ENCODE results near the gene FTO. TPM values are rescaled to one million over a fixed set of nuclear protein-coding genes. Genes with fewer than 3 reads are reported as not detected.

Gene FTO
- total and polyA plus RNA-seq, 2 of the 13 experiments (the other 11 are each of a cell fraction or from before 2014, with no cell fraction given): 41.6 to 55.8 TPM

- POLR2A ChIA-PET: interaction anchor here (1.1 kb wide), 1 partner anchor 10 kb away, joined by 4 read pairs; no protein-coding TSS in a partner anchor
- H3K4me1 ChIP-seq (ENCODE audit: insufficient read depth, low read length): peaks cover 42% of the 10 kb centered on the region
- FAIRE-seq: peak; percentile 44
- no peak for TF ChIP-seq ZFAT (CRISPR knock-in tag; conservative IDR thresholded peaks at IDR 0.05)
- TF ChIP-seq ZNF746 (CRISPR knock-in tag; IDR thresholded peaks at IDR 0.05): no peak
- TF ChIP-seq NRL (CRISPR knock-in tag; IDR thresholded peaks at IDR 0.05; ENCODE audit: borderline replicate concordance): no peak
- no peak for TF ChIP-seq ADNP (CRISPR knock-in tag; IDR thresholded peaks at IDR 0.05)
- TF ChIP-seq SRSF9 (IDR thresholded peaks at IDR 0.05; ENCODE audit: borderline replicate concordance, insufficient read depth, low read depth, low read length, poor library complexity, severe bottlenecking): no peak
- TF ChIP-seq ZNF20 (CRISPR knock-in tag; IDR thresholded peaks at IDR 0.05): no peak
- TF ChIP-seq ZBTB37 (CRISPR knock-in tag; IDR thresholded peaks at IDR 0.05): no peak
- peak; percentile 96 for TF ChIP-seq LCORL (IDR thresholded peaks at IDR 0.05)
- no peak for TF ChIP-seq LCORL (CRISPR knock-in tag; IDR thresholded peaks at IDR 0.05)
- no peak for TF ChIP-seq GATAD2A (CRISPR knock-in tag; IDR thresholded peaks at IDR 0.05)
- no peak for TF ChIP-seq WIZ (CRISPR knock-in tag; IDR thresholded peaks at IDR 0.05)
- no peak for TF ChIP-seq SOX13 (IDR thresholded peaks at IDR 0.05)
- TF ChIP-seq SOX13 (CRISPR knock-in tag; conservative IDR thresholded peaks at IDR 0.05 in 1 of 2, IDR thresholded peaks at IDR 0.05 in 1 of 2): 0 out of 4 replicates have a peak, but pooled peaks of 1 of the 2 experiments have one; percentile 8
- TF ChIP-seq ZSCAN31 (CRISPR knock-in tag; IDR thresholded peaks at IDR 0.05; ENCODE audit: low read depth): no peak
- no peak for TF ChIP-seq MXI1 (IDR thresholded peaks at IDR 0.05; ENCODE audit: borderline replicate concordance, low read depth, low read length)
- TF ChIP-seq MAX (IDR thresholded peaks at IDR 0.05): no peak
- TF ChIP-seq ZNF576 (CRISPR knock-in tag; IDR thresholded peaks at IDR 0.05): no peak
- 0 out of 2 replicates have a peak, but pooled peaks have one; percentile 35 for TF ChIP-seq ESRRA (CRISPR knock-in tag; IDR thresholded peaks at IDR 0.05; ENCODE audit: low read depth)
- no peak for TF ChIP-seq PCBP2 (optimal IDR thresholded peaks at IDR 0.05; ENCODE audit: low read depth, low read length, poor library complexity, severe bottlenecking)
Measured at GRCh38 chr16:54200161-54200534, 496.2 kb downstream of the FTO start.

More at GRCh38 chr16:54200161-54200534, 496.2 kb downstream of the FTO start:
- Histone ChIP-seq H3K9ac (ENCODE audit: insufficient read depth, low read depth, low read length) (no peak overlapping the region), H3K27me3 (ENCODE audit: control insufficient read depth in 1 of 2, insufficient read depth in 2 of 2, low read length in 2 of 2) (peaks cover 4 to 5% of the 10 kb centered on the region in 2 experiments; a peak in 2 of 5 replicates), H3K36me3 (replicated peaks in 1 of 2; ENCODE audit: control insufficient read depth in 1 of 2, insufficient read depth in 2 of 2, low read length in 2 of 2) (no peaks in the 10 kb centered on the region), H4K20me1 (ENCODE audit: insufficient read depth, low read length) (no peaks in the 10 kb centered on the region), H3K9me3 (ENCODE audit: low read length) (no peaks in the 10 kb centered on the region), H3K4me3 (replicated peaks in 1 of 3; ENCODE audit: insufficient read depth in 1 of 3, low read depth in 2 of 3, low read length in 3 of 3) (no peak overlapping the region), H3K4me2 (ENCODE audit: low read depth, low read length) (no peak overlapping the region), H3K27ac (ENCODE audit: extremely low read length, insufficient read depth, low read length) (no peak overlapping the region), H2AFZ (ENCODE audit: low read length) (no peak overlapping the region), H3K79me2 (ENCODE audit: insufficient read depth, low read length) (no peaks in the 10 kb centered on the region)
- DNase-seq (ENCODE audit: low spot score) (no peak), ATAC-seq (no peak)
- intact Hi-C loops (cut with micrococcal nuclease; ENCODE audit: unreplicated experiment): no loop called here
- BruUV-seq (replicated peaks): no TSS peak
- 63% methylated on average over 3 of the region's 3 CpGs for WGBS (ENCODE audit: low lambda C conversion rate)
- in situ Hi-C loops (cut with HindIII; ENCODE audit: extremely low pct_ligation_motif_present, low pct_unique_long_range_greater_than_20kb): no loop called here
- CTCF ChIA-PET (ENCODE audit: low intra/inter-chr PET ratio, low total read pairs): no interaction called here
